Islet of Langerhans (tissue), 1 donor: Measurements from ENCODE around the gene GPR155.

ENCODE experiments used
- FAIRE-seq: peaks from one replicate; lab custom pipeline; 2011; peaks lifted over from hg19 to GRCh38; lab: Jason Lieb, UNC

Gene GPR155, protein sequence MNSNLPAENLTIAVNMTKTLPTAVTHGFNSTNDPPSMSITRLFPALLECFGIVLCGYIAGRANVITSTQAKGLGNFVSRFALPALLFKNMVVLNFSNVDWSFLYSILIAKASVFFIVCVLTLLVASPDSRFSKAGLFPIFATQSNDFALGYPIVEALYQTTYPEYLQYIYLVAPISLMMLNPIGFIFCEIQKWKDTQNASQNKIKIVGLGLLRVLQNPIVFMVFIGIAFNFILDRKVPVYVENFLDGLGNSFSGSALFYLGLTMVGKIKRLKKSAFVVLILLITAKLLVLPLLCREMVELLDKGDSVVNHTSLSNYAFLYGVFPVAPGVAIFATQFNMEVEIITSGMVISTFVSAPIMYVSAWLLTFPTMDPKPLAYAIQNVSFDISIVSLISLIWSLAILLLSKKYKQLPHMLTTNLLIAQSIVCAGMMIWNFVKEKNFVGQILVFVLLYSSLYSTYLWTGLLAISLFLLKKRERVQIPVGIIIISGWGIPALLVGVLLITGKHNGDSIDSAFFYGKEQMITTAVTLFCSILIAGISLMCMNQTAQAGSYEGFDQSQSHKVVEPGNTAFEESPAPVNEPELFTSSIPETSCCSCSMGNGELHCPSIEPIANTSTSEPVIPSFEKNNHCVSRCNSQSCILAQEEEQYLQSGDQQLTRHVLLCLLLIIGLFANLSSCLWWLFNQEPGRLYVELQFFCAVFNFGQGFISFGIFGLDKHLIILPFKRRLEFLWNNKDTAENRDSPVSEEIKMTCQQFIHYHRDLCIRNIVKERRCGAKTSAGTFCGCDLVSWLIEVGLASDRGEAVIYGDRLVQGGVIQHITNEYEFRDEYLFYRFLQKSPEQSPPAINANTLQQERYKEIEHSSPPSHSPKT

GRCh38 chr2:174486563-174487107 is at the start of gene GPR155:
TSS of gene GPR155 (minus strand) at chr2:174487029. CDS start at chr2:174481956, 5,073 bp downstream.
- FAIRE-seq = no peak

DNA sequence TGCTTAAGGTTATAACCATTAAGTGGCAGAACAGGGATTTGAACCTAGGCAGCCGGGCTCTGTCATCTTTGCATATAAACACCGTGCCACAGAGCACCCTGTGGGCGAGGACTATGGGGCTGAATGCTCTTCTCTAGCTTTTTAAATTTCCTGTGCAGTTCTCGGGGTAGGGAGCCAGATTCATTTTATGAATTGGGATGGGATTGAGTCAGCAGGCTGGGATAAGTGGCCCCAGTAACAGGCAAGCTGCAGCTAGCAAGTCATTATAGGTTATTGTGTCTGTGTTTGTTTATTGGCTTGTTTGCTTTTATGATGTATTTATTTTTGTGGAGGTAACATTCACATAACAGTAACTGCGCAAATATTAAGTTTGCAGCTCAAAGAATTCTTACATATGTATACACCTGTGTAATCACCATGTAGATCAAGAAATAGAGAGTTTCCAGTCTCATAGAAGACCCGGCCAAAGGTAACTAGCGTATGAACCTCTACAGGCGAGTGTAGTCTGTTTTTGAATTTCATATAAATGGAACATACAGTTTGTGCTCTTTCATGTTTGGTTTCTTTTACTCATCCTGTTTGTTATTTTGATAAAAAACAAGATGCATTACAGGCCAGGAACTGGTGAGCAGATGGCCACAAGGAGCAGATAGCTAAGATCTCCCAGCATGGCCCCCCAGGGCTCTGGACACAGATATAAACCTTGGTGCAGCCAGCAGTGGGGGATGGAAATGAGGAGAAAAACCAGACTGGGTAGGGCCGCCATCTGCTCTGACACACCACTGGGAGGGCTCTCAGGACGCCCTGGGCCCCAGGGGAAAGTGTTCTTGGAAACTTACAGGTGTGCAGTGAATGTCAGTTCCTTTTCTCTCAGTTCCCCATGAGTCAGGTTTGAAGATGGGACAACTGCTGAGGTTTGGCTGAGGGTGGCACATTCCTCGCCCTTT is 49.2 kb upstream of the GPR155 start:
- FAIRE-seq = no peak

DNA sequence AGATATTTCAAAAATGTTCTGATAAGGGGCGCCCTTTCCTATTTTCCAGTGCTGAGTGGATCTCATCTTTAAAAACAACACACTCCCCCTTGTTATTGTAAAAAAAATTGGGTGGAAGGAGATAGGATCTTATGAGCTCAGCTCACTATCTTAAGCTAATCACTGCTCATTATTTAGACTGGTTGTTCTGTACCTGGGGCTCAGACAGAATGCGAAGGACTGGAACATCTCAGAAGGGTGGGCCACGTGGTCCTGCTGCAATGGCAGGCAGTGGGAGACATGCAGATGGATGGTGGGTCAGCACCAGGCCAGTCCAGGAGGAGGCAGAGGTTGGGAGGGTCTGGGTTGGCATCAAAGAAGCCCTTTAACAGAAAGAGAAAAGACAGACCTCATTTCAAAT is 48.3 kb upstream of the GPR155 start:
- FAIRE-seq = no peak

DNA sequence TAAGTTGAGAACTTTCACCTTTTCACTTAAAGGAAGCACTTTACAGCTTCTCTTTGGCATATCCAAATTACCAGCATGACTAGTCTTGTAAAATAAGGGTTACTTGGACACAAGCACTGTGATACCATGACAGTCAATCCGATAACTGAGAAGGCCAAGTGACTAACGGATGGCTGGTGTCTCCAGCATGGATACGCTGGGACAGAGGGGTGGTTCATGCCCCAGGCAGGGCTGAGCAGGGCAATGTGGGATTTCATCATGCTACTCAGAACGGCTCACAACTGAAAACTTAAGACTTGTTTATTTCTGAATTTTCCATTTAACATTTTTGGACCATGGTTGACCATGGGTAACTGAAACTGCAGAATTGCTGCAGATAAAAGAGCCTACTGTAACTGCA is 43.1 kb upstream of the GPR155 start:
- FAIRE-seq = no peak

GRCh38 chr2:174527959-174528358 is 41.1 kb upstream of the GPR155 start:
- no peak for FAIRE-seq

DNA sequence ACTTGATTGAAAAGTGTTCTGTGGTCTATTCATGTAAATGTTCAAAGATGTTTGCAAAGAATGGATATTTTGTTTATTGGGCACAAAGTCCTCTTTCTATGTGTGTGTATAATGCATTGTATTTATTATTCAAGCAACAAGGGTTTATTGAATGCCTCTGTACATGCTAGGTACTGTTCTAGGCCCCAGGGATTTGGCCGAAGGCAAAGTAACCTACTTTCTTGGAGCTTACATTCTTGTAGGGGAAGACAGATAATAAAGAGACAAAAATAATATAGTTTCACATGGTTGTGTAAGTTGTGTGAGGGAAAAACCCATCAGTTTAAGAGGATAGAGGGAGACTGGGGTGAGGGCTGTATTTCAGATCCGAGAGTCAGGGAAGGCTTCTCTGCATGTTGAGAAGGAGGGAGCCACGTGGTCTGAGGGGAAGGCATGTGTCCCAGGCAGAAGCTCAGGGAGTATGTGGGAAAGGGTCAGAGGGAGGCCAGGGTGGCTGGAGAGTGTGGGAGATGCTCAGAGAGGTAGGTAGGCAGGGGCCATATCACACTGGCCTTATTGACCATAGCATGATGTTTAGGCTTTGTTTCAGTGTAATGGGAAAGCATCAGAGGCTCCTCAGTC is 40.4 kb upstream of the GPR155 start:
- FAIRE-seq = no peak

- FAIRE-seq = no peak
Measured at GRCh38 chr2:174524527-174524926, 37.7 kb upstream of the GPR155 start.

- FAIRE-seq = no peak
Measured at GRCh38 chr2:174522553-174522952, 35.7 kb upstream of the GPR155 start.

GRCh38 chr2:174518395-174518794 is 31.6 kb upstream of the GPR155 start:
- FAIRE-seq = no peak

GRCh38 chr2:174516501-174517378 is 29.9 kb upstream of the GPR155 start:
- no peak for FAIRE-seq

GRCh38 chr2:174512345-174512744 is 25.5 kb upstream of the GPR155 start:
- FAIRE-seq = no peak

GRCh38 chr2:174511580-174512260 is 24.9 kb upstream of the GPR155 start:
- no peak for FAIRE-seq

- no peak for FAIRE-seq
Measured at GRCh38 chr2:174510583-174511189, 23.9 kb upstream of the GPR155 start.

GRCh38 chr2:174503161-174503809 is 16.5 kb upstream of the GPR155 start:
- FAIRE-seq = no peak

GRCh38 chr2:174499371-174499770 is 12.5 kb upstream of the GPR155 start:
- FAIRE-seq = no peak

DNA sequence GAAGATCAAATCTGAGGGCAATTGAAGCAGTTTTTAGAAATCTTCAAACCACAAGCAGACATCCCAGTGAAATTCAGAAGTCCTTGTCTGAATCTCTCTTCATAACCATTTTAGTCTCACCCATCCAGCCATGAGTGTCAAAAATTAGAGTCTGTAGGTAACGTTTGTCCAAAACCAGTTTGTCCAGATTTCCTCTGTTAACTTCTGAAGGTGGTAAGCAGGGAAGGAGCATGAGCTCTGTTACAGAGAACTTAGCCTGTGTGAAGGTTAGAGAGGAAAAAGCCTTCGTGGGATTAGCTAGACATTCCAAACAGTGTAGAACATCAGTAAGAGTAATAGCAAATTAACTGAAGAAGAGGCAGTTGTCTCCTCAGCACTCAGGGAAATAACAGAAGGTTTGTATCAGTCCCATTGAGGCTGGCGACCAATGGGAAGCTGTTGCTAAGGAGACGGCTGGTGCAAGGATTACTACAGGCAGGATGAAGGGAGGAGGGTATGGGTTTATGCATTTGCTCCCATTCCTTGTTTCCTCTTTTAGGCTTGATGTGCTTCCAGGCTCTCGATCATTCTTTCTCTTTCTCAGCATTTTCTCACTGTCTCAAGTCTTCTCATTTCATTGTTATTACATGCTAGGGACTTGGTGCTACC is 8.7 kb upstream of the GPR155 start:
- FAIRE-seq = no peak

DNA sequence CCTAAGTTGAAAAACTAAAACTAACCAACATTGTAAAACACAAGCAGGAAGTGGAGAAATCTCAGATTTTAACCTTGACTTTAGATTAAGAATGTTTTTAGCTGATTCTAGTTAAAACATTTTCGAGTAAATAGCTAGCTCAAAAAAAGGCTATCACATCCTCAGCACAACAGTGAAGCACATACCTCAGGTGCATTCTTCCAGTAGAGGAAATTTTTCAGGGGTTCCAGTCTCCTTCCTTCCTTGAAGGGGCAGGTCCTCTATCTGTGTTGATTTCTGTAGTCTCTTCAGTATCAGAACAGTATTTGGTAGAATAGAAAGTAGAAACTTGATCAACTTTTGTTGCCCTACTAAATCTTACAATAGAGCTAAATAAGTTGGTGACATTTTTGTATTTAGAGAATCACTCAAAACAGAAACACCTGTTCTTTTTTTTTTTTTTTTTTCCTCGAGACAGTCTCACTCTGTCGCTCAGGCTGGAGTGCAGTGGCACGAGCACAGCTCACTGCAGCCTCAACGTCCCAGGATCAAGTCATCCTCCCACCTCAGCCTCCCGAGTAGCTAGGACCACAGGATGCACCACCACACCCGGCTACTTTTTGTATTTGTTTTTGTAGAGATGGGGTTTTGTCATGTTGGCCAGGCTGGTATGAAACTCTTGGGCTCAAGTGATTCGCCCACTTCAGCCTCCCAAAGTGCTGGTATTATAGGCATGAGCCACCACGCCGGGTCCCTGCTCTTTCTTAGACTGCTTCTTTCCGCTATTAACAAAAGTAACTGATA is 6.9 kb upstream of the GPR155 start:
- no peak for FAIRE-seq
